ENCODE data around the gene HELT. TPM values are rescaled to one million over a fixed set of nuclear protein-coding genes. Genes with fewer than 3 reads are reported as not detected.
A peak's percentile ranks its signal among the peaks of the same experiment; 100 is the strongest.
"Not testable (repeated sequence)": the region's sequence is repeated elsewhere in the genome, so short reads cannot be mapped to it uniquely, and the experiment has no call there.

The HELT gene
- total RNA-seq, 1 experiment from 2014 or later, result not detected

- Mint-ChIP-seq H3K4me1 (ENCODE audit: low read depth, unreplicated experiment) (peaks cover 20% of the 10 kb centered on the region), H3K4me3 (ENCODE audit: low read depth, unreplicated experiment) (no peak overlapping the region), H3K36me3 (ENCODE audit: insufficient read depth, unreplicated experiment) (peaks cover 4% of the 10 kb centered on the region), H3K27ac (ENCODE audit: unreplicated experiment) (no peak overlapping the region), H3K9me3 (ENCODE audit: low read depth, unreplicated experiment) (peaks cover 2% of the 10 kb centered on the region), H3K27me3 (ENCODE audit: unreplicated experiment) (peaks cover 32% of the 10 kb centered on the region)
- no TSS peak for BruUV-seq (replicated peaks)
- DNase-seq, result no peak
- no peak for TF ChIP-seq CTCF (IDR thresholded peaks at IDR 0.05; ENCODE audit: unreplicated experiment)
- intact Hi-C loops (cut with micrococcal nuclease; ENCODE audit: unreplicated experiment), result no loop called here
- CTCF ChIA-PET, result interaction anchor here (0.8 kb wide), 1 partner anchor 98 kb away, joined by 4 read pairs; no protein-coding TSS in a partner anchor
These were observed 17.7 kb downstream of the HELT start for GRCh38 chr4:185036019-185036418.

- H3K27ac Mint-ChIP-seq (ENCODE audit: unreplicated experiment), result no peak overlapping the region
These were observed 18.6 kb downstream of the HELT start for GRCh38 chr4:185036842-185037241.

GRCh38 chr4:185039508-185040273 lies 21.4 kb downstream of the HELT start:
- Mint-ChIP-seq H3K4me1 (ENCODE audit: low read depth, unreplicated experiment) (peaks cover 20% of the 10 kb centered on the region), H3K27me3 (ENCODE audit: unreplicated experiment) (no peaks in the 10 kb centered on the region), H3K9me3 (ENCODE audit: low read depth, unreplicated experiment) (peaks cover 2% of the 10 kb centered on the region), H3K27ac (ENCODE audit: unreplicated experiment) (peak overlapping the region; percentile 73), H3K4me3 (ENCODE audit: low read depth, unreplicated experiment) (peak overlapping the region; percentile 60), H3K36me3 (ENCODE audit: insufficient read depth, unreplicated experiment) (peaks cover 4% of the 10 kb centered on the region)
- no TSS peak for BruUV-seq (replicated peaks)
- DNase-seq, result peak; percentile 61
- intact Hi-C loops (cut with micrococcal nuclease; ENCODE audit: unreplicated experiment), result loop anchor here (1.0 kb wide), 2 partner anchors 57 to 95 kb away; no protein-coding TSS in a partner anchor
- CTCF ChIA-PET, result interaction anchor here (0.5 to 1.3 kb wide), 6 partner anchors 18 to 998 kb away, joined by 3 to 23 read pairs (median 4); no protein-coding TSS in a partner anchor
- peak; percentile 38 for TF ChIP-seq CTCF (IDR thresholded peaks at IDR 0.05; ENCODE audit: unreplicated experiment)

More at GRCh38 chr4:185036842-185037241, 18.6 kb downstream of the HELT start:
- Mint-ChIP-seq H3K9me3 (ENCODE audit: low read depth, unreplicated experiment) (peaks cover 2% of the 10 kb centered on the region), H3K36me3 (ENCODE audit: insufficient read depth, unreplicated experiment) (peaks cover 4% of the 10 kb centered on the region), H3K4me1 (ENCODE audit: low read depth, unreplicated experiment) (peaks cover 20% of the 10 kb centered on the region), H3K27me3 (ENCODE audit: unreplicated experiment) (peaks cover 24% of the 10 kb centered on the region), H3K4me3 (ENCODE audit: low read depth, unreplicated experiment) (no peak overlapping the region)
- CTCF ChIA-PET, result interaction anchor here (0.6 to 0.8 kb wide), 2 partner anchors 98 to 1575 kb away, joined by 4 read pairs; no protein-coding TSS in a partner anchor
- no peak for TF ChIP-seq CTCF (IDR thresholded peaks at IDR 0.05; ENCODE audit: unreplicated experiment)
- intact Hi-C loops (cut with micrococcal nuclease; ENCODE audit: unreplicated experiment), result no loop called here
- no TSS peak for BruUV-seq (replicated peaks)
- no peak for DNase-seq

- intact Hi-C loops (cut with micrococcal nuclease; ENCODE audit: unreplicated experiment), result loop anchor here (1.0 kb wide), 1 partner anchor 56 kb away; no protein-coding TSS in a partner anchor
- Mint-ChIP-seq H3K4me3 (ENCODE audit: low read depth, unreplicated experiment) (no peak overlapping the region), H3K36me3 (ENCODE audit: insufficient read depth, unreplicated experiment) (peaks cover 4% of the 10 kb centered on the region), H3K27ac (ENCODE audit: unreplicated experiment) (no peak overlapping the region), H3K27me3 (ENCODE audit: unreplicated experiment) (peaks cover 7% of the 10 kb centered on the region), H3K4me1 (ENCODE audit: low read depth, unreplicated experiment) (peaks cover 17% of the 10 kb centered on the region), H3K9me3 (ENCODE audit: low read depth, unreplicated experiment) (peaks cover 2% of the 10 kb centered on the region)
- no peak for DNase-seq
- no TSS peak for BruUV-seq (replicated peaks)
- TF ChIP-seq CTCF (IDR thresholded peaks at IDR 0.05; ENCODE audit: unreplicated experiment), result no peak
- CTCF ChIA-PET, result interaction anchor here (0.6 kb wide), 1 partner anchor 56 kb away, joined by 4 read pairs; no protein-coding TSS in a partner anchor
These were observed 22.2 kb downstream of the HELT start for GRCh38 chr4:185040523-185040922.

GRCh38 chr4:185050286-185050685 lies 32.0 kb downstream of the HELT start:
- H3K4me3 Mint-ChIP-seq (ENCODE audit: low read depth, unreplicated experiment); H3K36me3 Mint-ChIP-seq (ENCODE audit: insufficient read depth, unreplicated experiment); H3K9me3 Mint-ChIP-seq (ENCODE audit: low read depth, unreplicated experiment); DNase-seq; H3K4me1 Mint-ChIP-seq (ENCODE audit: low read depth, unreplicated experiment); H3K27ac Mint-ChIP-seq (ENCODE audit: unreplicated experiment); CTCF ChIA-PET; BruUV-seq (replicated peaks); intact Hi-C loops (cut with micrococcal nuclease; ENCODE audit: unreplicated experiment): not testable (repeated sequence)
- peaks cover 51% of the 10 kb centered on the region for H3K27me3 Mint-ChIP-seq (ENCODE audit: unreplicated experiment)

GRCh38 chr4:185051283-185051682 lies 33.0 kb downstream of the HELT start:
- H3K27me3 Mint-ChIP-seq (ENCODE audit: unreplicated experiment), result peaks cover 51% of the 10 kb centered on the region
- DNase-seq; BruUV-seq (replicated peaks); H3K4me3 Mint-ChIP-seq (ENCODE audit: low read depth, unreplicated experiment); H3K36me3 Mint-ChIP-seq (ENCODE audit: insufficient read depth, unreplicated experiment); CTCF ChIA-PET; intact Hi-C loops (cut with micrococcal nuclease; ENCODE audit: unreplicated experiment); H3K9me3 Mint-ChIP-seq (ENCODE audit: low read depth, unreplicated experiment); H3K27ac Mint-ChIP-seq (ENCODE audit: unreplicated experiment); H3K4me1 Mint-ChIP-seq (ENCODE audit: low read depth, unreplicated experiment): not testable (repeated sequence)

Data from Calu3 (cell line).